ENCODE measurements around the gene AKAP7.
"Not testable (repeated sequence)": the region's sequence is repeated elsewhere in the genome, so short reads cannot be mapped to it uniquely, and the experiment has no call there.

AKAP7 gene

GRCh38 chr6:131255434-131255833, 120.2 kb downstream of the AKAP7 start:
- no peak for DNase-seq (ENCODE audit: low spot score)

DNA sequence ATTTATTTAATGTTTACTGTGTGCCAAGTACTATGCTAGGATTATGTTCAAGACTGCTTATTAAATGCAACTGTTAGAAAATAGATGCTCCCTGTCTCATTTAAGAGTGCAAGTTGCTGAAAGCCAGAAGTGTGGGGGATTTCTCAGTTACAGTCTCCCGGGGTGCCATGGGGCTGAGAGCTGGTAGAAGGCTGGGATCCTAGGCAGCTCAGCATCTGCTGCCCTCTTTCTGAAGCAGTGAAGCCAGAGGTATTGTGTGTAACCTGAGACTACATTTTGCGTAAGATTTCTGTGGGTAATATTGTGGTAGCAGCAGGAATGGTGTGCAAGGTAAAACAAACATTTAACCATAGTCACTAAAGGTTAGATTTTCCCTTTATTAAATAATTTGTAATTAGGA, 120.6 kb downstream of the AKAP7 start:
- no peak for DNase-seq (ENCODE audit: low spot score)

GRCh38 chr6:131257104-131257503, 121.8 kb downstream of the AKAP7 start:
- DNase-seq (ENCODE audit: low spot score) = no peak

DNA sequence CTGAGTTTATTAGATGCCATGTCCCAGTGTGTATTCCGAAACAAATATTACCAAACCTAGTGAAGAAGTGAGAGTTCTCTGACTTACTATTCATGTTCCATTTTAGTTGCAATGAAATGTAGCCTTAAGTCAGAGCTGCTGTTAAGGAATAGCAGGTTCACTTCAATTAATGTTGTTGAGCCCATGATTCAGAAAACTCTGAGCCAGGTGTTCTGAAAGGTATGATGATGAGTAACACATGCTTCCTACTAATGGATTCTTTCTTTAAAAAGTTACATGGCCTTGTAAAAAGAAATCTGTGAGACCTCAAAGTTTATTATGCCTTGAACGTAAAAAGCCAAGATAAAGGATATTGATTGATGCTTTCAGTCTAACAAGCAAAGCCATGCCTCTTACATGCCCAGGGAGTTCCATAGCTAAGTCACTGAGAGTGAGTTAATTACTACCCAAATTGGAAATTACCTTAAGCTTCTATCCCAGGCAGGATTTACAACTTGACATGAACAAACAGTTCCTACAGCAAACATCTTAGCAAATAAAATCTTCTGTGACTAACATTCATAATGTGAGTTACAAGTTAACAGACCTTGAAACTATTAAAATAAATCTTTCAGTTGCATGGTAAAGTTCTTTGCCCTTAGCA, 122.9 kb downstream of the AKAP7 start:
- no peak for DNase-seq (ENCODE audit: low spot score)

- DNase-seq (ENCODE audit: low spot score) = no peak
Measured at GRCh38 chr6:131258816-131259476, 123.7 kb downstream of the AKAP7 start.

GRCh38 chr6:131260960-131261359, 125.7 kb downstream of the AKAP7 start:
- not testable (repeated sequence) for DNase-seq (ENCODE audit: low spot score)

- no peak for DNase-seq (ENCODE audit: low spot score)
Measured at GRCh38 chr6:131262060-131262459, 126.8 kb downstream of the AKAP7 start.

- DNase-seq (ENCODE audit: low spot score) = no peak
Measured at GRCh38 chr6:131265939-131266338, 130.7 kb downstream of the AKAP7 start.

DNA sequence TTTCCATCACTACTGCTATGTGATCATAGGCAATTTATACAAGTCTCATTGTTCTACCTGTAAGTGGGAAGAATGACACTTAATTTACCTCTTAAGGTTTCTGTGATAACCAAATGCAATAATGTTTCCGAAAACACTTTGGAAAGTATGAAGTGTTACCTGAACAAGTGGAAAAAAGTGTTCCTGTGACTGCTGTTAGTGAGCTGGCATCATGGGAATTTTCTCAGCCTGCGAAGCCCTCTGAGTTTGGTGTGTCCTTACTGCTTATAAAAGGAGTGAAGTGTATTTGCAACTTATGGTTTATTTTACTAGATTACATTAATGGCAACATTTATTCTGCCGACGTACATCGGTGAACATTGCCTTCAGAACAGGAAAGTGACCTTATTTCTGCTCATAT, 133.0 kb downstream of the AKAP7 start:
- no peak for DNase-seq (ENCODE audit: low spot score)

- DNase-seq (ENCODE audit: low spot score) = no peak
Measured at GRCh38 chr6:131269565-131270391, 134.5 kb downstream of the AKAP7 start.

- no peak for DNase-seq (ENCODE audit: low spot score)
Measured at GRCh38 chr6:131270534-131270933, 135.3 kb downstream of the AKAP7 start.

GRCh38 chr6:131275273-131275672, 140.0 kb downstream of the AKAP7 start:
- DNase-seq (ENCODE audit: low spot score) = no peak

DNA sequence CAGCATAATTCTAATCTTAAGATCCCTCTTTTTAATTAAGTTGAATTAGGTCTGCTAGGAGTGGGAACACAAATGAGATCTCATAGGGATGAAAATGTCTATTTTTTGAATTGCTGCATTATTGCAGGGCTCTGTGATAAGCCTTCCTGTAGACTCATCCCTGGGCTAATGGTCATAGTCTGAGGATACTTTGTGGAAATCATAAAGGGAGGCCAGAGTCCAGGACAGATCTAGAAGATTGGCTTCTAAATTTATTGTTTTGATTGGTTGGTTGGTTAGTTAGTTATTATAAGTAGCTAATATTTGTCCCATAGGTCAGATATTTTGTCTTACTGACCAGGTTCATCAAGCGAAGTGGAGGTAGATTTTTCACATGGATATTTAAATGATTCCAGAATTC, 142.3 kb downstream of the AKAP7 start:
- no peak for DNase-seq (ENCODE audit: low spot score)

GRCh38 chr6:131281471-131282270, 146.4 kb downstream of the AKAP7 start:
- DNase-seq (ENCODE audit: low spot score) = peak; percentile 12

DNA sequence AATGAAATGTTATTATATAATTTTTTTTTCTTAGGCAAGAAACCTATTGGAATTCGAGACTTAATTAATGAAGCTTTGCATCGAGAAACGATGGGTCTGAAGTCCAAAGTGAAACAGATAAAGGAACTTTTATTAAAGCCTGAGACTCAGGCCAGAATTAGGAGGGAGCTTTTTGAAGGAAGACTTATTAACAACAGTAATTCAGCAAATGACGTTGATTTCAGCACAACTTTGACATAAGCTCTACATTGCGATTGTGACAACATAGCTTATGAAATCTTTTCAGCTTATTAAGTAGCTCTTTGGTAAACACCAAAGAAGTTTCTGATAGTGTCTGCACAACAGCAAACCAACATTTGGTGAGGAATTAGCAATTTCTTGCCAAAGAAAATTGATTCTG, 147.1 kb downstream of the AKAP7 start:
- no peak for DNase-seq (ENCODE audit: low spot score)

DNA sequence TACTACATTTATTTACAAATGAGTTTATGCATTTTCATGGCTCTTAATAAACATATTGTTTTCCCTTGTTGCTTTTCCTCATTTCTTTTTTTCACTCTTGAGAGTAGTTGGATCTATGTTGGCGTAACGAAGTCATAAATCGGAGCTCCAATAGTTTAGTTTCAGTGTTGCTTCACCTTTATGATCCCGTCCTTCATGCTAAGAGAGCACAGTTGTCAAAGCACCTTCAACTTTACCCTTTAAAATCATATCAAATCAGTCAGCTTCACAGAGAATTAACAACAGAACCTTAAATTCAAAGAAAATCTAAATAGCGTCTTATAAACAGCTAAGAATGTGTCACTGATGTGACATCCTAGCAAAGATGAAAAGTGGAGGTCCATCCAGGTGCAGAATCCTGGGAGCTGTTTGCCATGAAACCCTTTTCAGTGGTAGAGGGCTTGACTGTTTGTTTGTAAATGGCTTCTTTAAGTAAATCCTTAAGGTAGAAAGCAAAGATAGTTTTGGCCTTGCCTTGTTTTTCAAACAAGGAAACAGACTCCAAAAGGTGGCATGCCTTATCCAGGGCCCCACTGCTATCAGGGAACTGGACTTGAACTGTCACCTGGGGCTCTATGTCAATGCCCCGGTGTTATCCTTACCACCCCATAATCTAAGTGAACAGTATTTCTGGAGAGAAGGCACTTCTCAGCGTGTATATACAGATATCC, 148.4 kb downstream of the AKAP7 start:
- no peak for DNase-seq (ENCODE audit: low spot score)

DNA sequence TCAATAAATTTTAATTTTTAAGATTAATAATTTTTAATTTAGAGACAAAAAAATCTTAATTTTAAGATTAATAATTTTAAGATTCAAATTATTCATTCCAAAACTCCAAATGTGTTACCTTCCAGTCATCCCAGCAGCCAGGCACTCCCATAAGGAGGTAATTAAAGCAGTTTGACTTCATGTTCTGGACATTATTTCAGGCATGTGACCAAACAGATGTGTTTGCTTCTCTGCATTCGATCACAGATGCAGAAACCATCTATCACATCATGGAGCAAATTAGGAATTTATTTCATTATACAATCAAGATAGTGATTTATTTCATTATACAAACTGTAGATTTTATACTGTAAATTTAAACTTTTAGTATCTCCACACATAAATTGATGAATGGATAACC, 150.3 kb downstream of the AKAP7 start:
- DNase-seq (ENCODE audit: low spot score) = no peak

DNA sequence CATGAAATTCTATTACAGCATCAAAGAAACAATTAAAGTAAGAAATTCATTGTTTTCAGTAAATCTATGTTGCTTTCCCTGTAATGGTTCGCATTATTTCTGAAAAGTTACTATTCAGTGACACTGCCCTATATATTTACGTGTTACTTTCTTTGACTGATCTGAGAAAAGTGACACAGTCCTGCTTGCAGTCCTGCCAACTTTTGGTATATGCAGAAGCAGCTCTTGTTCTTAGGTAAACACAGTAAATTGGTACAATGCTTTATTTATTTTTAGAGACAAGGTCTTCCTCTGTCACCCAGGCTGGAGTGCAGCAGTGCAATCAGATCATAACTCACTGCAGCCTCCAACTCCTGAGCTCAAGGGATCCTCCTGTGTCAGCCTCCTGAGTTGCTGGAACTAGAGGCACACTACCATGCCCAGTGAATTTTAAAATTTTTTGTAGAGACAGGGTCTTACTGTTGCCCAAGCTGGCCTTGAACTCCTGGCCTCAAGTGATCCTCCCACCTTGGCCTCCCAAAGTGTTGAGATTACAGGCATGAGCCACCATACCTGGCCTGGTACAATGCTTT, 151.3 kb downstream of the AKAP7 start:
- DNase-seq (ENCODE audit: low spot score) = no peak

DNA sequence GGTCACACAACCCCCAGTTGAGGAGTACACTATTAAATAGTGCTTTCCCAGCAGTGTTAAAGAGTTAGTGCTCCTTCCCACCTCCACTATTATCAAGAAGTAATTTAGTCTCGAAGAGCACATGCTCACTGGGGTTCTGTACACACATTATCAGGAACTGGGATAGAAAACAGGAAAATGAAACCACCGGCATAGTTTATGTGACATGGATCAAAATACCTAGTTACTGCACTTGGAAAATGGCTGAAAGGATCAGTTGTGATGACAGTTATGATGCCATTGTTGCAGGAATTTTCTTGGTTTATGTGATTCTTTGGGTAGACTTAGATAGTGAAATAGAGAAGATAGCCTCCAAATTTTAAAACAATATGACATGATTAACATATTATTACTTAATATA, 152.9 kb downstream of the AKAP7 start:
- DNase-seq (ENCODE audit: low spot score) = no peak

GRCh38 chr6:131290955-131291354, 155.7 kb downstream of the AKAP7 start:
- no peak for DNase-seq (ENCODE audit: low spot score)
